NB4 (cell line): ENCODE results near the gene FUT8.

ENCODE experiments used
- CTCF ChIP-seq: IDR thresholded peaks from one replicate; pipeline ENCODE4 v1.5.1; 2012; ENCODE audit warnings: low read depth, low read length
- MAX ChIP-seq: IDR thresholded peaks from 2 replicates; pipeline ENCODE4 v1.6.1; 2011; ENCODE audit warnings: low read depth, low read length
- MYC ChIP-seq: IDR thresholded peaks from 2 replicates; pipeline ENCODE4 v1.6.1; 2011; ENCODE audit warnings: low read depth, low read length
- POLR2A ChIP-seq: IDR thresholded peaks from 2 replicates; pipeline ENCODE4 v1.6.1; 2011; ENCODE audit warnings: mild to moderate bottlenecking; ENCODE audit not compliant: insufficient read length; ENCODE audit errors: extremely low read depth

GRCh38 chr14:65756880-65757279, 344.4 kb downstream of the FUT8 start:
- TF ChIP-seq POLR2A: no peak
- no peak for TF ChIP-seq CTCF
- TF ChIP-seq MAX: no peak
- no peak for TF ChIP-seq MYC
